H1 (cell line): ENCODE data around the gene CCNA2. TPM values are rescaled to one million over a fixed set of nuclear protein-coding genes. Genes with fewer than 3 reads are reported as not detected.

Experiments used
- CTCF ChIA-PET: fragments of 300-600 bp; sonication (Branson Sonifier 250); formaldehyde crosslinking; loops from one replicate; lab custom pipeline; 2021; ENCODE audit not compliant: partially characterized antibody; lab: Charles Lee
- POLR2A ChIA-PET: fragments of 300-600 bp; sonication (Branson Sonifier 250); formaldehyde crosslinking; loops from one replicate; lab custom pipeline; 2021; ENCODE audit warnings: inconsistent platforms; ENCODE audit not compliant: partially characterized antibody; lab: Charles Lee
- DNase-seq, 2 experiments: peaks; one replicate each; pipeline versions ENCODE4 v3.0.0 to v3.0.0-alpha.2; 2010 to 2022; ENCODE audit warnings: low spot score in 2 of 2, low read depth in 1 of 2, mixed read lengths in 1 of 2
- FAIRE-seq: peaks from 2 replicates; lab custom pipeline; 2011; peaks lifted over from hg19 to GRCh38; lab: Jason Lieb, UNC
- H2AFZ ChIP-seq: 2 replicates; pipeline ENCODE4 v1.8.1; 2012; ENCODE audit warnings: low read length, inconsistent platforms
- H2AK5ac ChIP-seq: 2 replicates; pipeline ENCODE4 v1.6.1; 2013; ENCODE audit warnings: low read depth, low read length
- H2BK120ac ChIP-seq: replicated peaks from 2 replicates; pipeline ENCODE3; 2013; ENCODE audit warnings: low read depth, low read length, inconsistent platforms
- H2BK12ac ChIP-seq: 2 replicates; pipeline ENCODE4 v1.6.1; 2013; ENCODE audit warnings: low read depth, low read length
- H2BK15ac ChIP-seq: 2 replicates; pipeline ENCODE4 v1.6.1; 2013; ENCODE audit warnings: low read length
- H2BK20ac ChIP-seq: 2 replicates; pipeline ENCODE4 v1.6.1; 2013; ENCODE audit warnings: low read length
- H2BK5ac ChIP-seq: 2 replicates; pipeline ENCODE4 v1.6.1; 2013; ENCODE audit warnings: low read depth, low read length
- H3K14ac ChIP-seq: 2 replicates; pipeline ENCODE4 v1.6.1; 2013; ENCODE audit warnings: inconsistent platforms; ENCODE audit not compliant: insufficient read length
- H3K18ac ChIP-seq: 2 replicates; pipeline ENCODE4 v1.6.1; 2013; ENCODE audit warnings: low read length; ENCODE audit errors: extremely low read depth
- H3K23ac ChIP-seq: 2 replicates; pipeline ENCODE4 v1.6.1; 2013; ENCODE audit warnings: inconsistent platforms; ENCODE audit not compliant: insufficient read length
- H3K23me2 ChIP-seq: 2 replicates; pipeline ENCODE4 v1.6.1; 2013; ENCODE audit warnings: low read depth, low read length
- H3K27ac ChIP-seq: 2 replicates; pipeline ENCODE4 v1.6.1; 2011; ENCODE audit warnings: low read depth, low read length, inconsistent platforms
- H3K27me3 ChIP-seq, 4 experiments: replicated peaks in 1 of 4; 1 replicate in 1 of 4; 2 replicates in 3 of 4; pipeline versions ENCODE4 v1.6.1 to v1.8.1; 2011 to 2013; ENCODE audit warnings: low read length in 3 of 4, mild to moderate bottlenecking in 3 of 4, inconsistent platforms in 2 of 4, mixed read lengths in 2 of 4, moderate library complexity in 1 of 4; ENCODE audit not compliant: control insufficient read depth in 3 of 4, insufficient read depth in 3 of 4; ENCODE audit errors: extremely low read depth in 1 of 4
- H3K36me3 ChIP-seq, 4 experiments: 2 replicates each; pipeline versions ENCODE4 v1.6.1 to v1.8.1; 2011 to 2013; ENCODE audit warnings: mild to moderate bottlenecking in 4 of 4, low read length in 3 of 4, moderate library complexity in 2 of 4, control low read depth in 1 of 4, inconsistent platforms in 1 of 4; ENCODE audit not compliant: insufficient read depth in 4 of 4, control insufficient read depth in 2 of 4
- H3K4ac ChIP-seq: replicated peaks from 2 replicates; pipeline ENCODE3; 2013; ENCODE audit warnings: low read length, low read depth, mixed read lengths, inconsistent platforms; ENCODE audit not compliant: insufficient read length
- H3K4me1 ChIP-seq, 4 experiments: replicated peaks in 1 of 4; 1 replicate in 1 of 4; 2 replicates in 3 of 4; pipeline versions ENCODE4 v1.6.1 to v1.8.1; 2011 to 2013; ENCODE audit warnings: low read length in 3 of 4, inconsistent platforms in 2 of 4, mixed read lengths in 1 of 4; ENCODE audit not compliant: insufficient read depth in 4 of 4, control insufficient read depth in 3 of 4
- H3K4me2 ChIP-seq, 2 experiments: 2 replicates each; pipeline versions ENCODE4 v1.6.1 to v1.8.1; 2011 to 2013; ENCODE audit warnings: low read depth in 2 of 2, low read length in 2 of 2, control low read depth in 1 of 2, inconsistent platforms in 1 of 2, mild to moderate bottlenecking in 1 of 2; ENCODE audit not compliant: insufficient read depth in 1 of 2
- H3K4me3 ChIP-seq, 4 experiments: fragments of 200-600, 300-600 bp in 1 of 4; sonication (generic), shearing (Covaris generic), sonication (Bioruptor Twin) in 1 of 4; 2 replicates each; pipeline versions ENCODE4 v1.5.1 to v1.8.1; 2011 to 2016; ENCODE audit warnings: low read length in 4 of 4, low read depth in 3 of 4, control low read depth in 2 of 4, inconsistent platforms in 2 of 4, mild to moderate bottlenecking in 2 of 4, mixed read lengths in 1 of 4, moderate library complexity in 1 of 4; ENCODE audit not compliant: insufficient read depth in 2 of 4; ENCODE audit errors: extremely low read depth in 1 of 4
- H3K56ac ChIP-seq: replicated peaks from 2 replicates; pipeline ENCODE3; 2013; ENCODE audit warnings: low read depth, mild to moderate bottlenecking, mixed read lengths, low read length, inconsistent platforms; ENCODE audit not compliant: insufficient read length
- H3K79me1 ChIP-seq: 2 replicates; pipeline ENCODE4 v1.6.1; 2013; ENCODE audit warnings: low read depth, low read length, control low read depth
- H3K79me2 ChIP-seq, 2 experiments: 2 replicates each; pipeline versions ENCODE4 v1.6.1 to v1.8.1; 2012 to 2013; ENCODE audit warnings: low read length in 2 of 2, mild to moderate bottlenecking in 2 of 2, inconsistent platforms in 1 of 2; ENCODE audit not compliant: insufficient read depth in 2 of 2, control insufficient read depth in 1 of 2
- H3K9ac ChIP-seq, 4 experiments: replicated peaks in 1 of 4; 1 replicate in 1 of 4; 2 replicates in 3 of 4; pipeline versions ENCODE4 v1.6.1 to v1.8.1; 2011 to 2013; ENCODE audit warnings: low read depth in 3 of 4, low read length in 3 of 4, control low read depth in 2 of 4, mild to moderate bottlenecking in 2 of 4, moderate library complexity in 2 of 4, inconsistent platforms in 1 of 4; ENCODE audit errors: extremely low read depth in 1 of 4
- H3K9me3 ChIP-seq, 2 experiments: 2 replicates each; pipeline versions ENCODE4 v1.6.1 to v1.8.1; 2012 to 2013; ENCODE audit warnings: mild to moderate bottlenecking in 2 of 2, moderate library complexity in 2 of 2, control low read depth in 1 of 2, inconsistent platforms in 1 of 2, low read depth in 1 of 2, low read length in 1 of 2, mixed read lengths in 1 of 2; ENCODE audit not compliant: insufficient read depth in 2 of 2
- H4K20me1 ChIP-seq, 2 experiments: replicated peaks in 1 of 2; 2 replicates each; pipeline versions ENCODE3 to v1.8.1; 2011 to 2013; ENCODE audit warnings: inconsistent platforms in 2 of 2, low read length in 2 of 2, mild to moderate bottlenecking in 1 of 2; ENCODE audit not compliant: insufficient read depth in 2 of 2, control insufficient read depth in 1 of 2
- H4K5ac ChIP-seq: 2 replicates; pipeline ENCODE4 v1.6.1; 2013; ENCODE audit warnings: low read length, low read depth, mixed read lengths, inconsistent platforms; ENCODE audit not compliant: insufficient read length
- H4K8ac ChIP-seq: 2 replicates; pipeline ENCODE4 v1.8.0; 2013; ENCODE audit warnings: mild to moderate bottlenecking, moderate library complexity, low read length, inconsistent platforms; ENCODE audit not compliant: insufficient read depth; ENCODE audit errors: extremely low read depth
- H4K91ac ChIP-seq: replicated peaks from 2 replicates; pipeline ENCODE3; 2013; ENCODE audit warnings: low read length, mixed read lengths, inconsistent platforms; ENCODE audit not compliant: insufficient read length
- CEBPB ChIP-seq: IDR thresholded peaks from 2 replicates; pipeline ENCODE4 v1.6.1; 2012; ENCODE audit warnings: low read depth, low read length
- CHD2 ChIP-seq: IDR thresholded peaks from 2 replicates; pipeline ENCODE4 v1.6.1; 2012; ENCODE audit warnings: low read length, improper control_type of control experiment
- CTCF ChIP-seq, 3 experiments: IDR thresholded peaks; 1 replicate in 2 of 3; 2 replicates in 1 of 3; pipeline versions ENCODE4 v1.5.1 to v1.6.1; 2011; ENCODE audit warnings: low read length in 3 of 3, mild to moderate bottlenecking in 3 of 3, inconsistent platforms in 2 of 3, low read depth in 1 of 3, moderate library complexity in 1 of 3; ENCODE audit not compliant: insufficient read depth in 1 of 3; ENCODE audit errors: control extremely low read depth in 1 of 3
- E2F6 ChIP-seq: IDR thresholded peaks from 2 replicates; pipeline ENCODE4 v1.6.1; 2012; ENCODE audit warnings: inconsistent platforms
- JUN ChIP-seq: IDR thresholded peaks from 2 replicates; pipeline ENCODE4 v1.6.1; 2011; ENCODE audit warnings: low read depth, mild to moderate bottlenecking, improper control_type of control experiment, low read length
- JUND ChIP-seq: IDR thresholded peaks from 2 replicates; pipeline ENCODE4 v1.6.1; 2011; ENCODE audit warnings: mild to moderate bottlenecking, improper control_type of control experiment, low read length
- MAX ChIP-seq: IDR thresholded peaks from 2 replicates; pipeline ENCODE4 v1.6.1; 2012; ENCODE audit warnings: inconsistent platforms
- POU5F1 ChIP-seq: IDR thresholded peaks from 2 replicates; pipeline ENCODE4 v1.6.1; 2011; ENCODE audit warnings: low read depth, mild to moderate bottlenecking, low read length, moderate library complexity
- SP1 ChIP-seq: IDR thresholded peaks from 2 replicates; pipeline ENCODE4 v1.6.1; 2011; ENCODE audit warnings: low read depth, low read length
- USF2 ChIP-seq: IDR thresholded peaks from 2 replicates; pipeline ENCODE4 v1.6.1; 2011; ENCODE audit warnings: low read length, improper control_type of control experiment
- WGBS, 2 experiments: shearing (Covaris generic) in 1 of 2; methylation state at CpG; one replicate each; pipeline versions ENCODE4 v1.1.6 to v1.1.7; 2013 to 2015; ENCODE audit warnings: low lambda C conversion rate in 2 of 2, mixed read lengths in 2 of 2, inconsistent platforms in 1 of 2, low coverage in 1 of 2, missing lambda C conversion rate in 1 of 2; ENCODE audit not compliant: insufficient replicate concordance in 2 of 2, insufficient coverage in 1 of 2, insufficient read length in 1 of 2; ENCODE audit errors: extremely low coverage in 1 of 2, missing lambda C conversion rate in 1 of 2; 5-methylcytosine and 5-hydroxymethylcytosine counted together
- polyA plus RNA-seq, 7 experiments: library from polyadenylated mRNA; depleted of rRNA in 3 of 7; stranded (reverse) in 5 of 7; unstranded in 2 of 7; fragments of >200 nt in 5 of 7; fragments of 200-250 nt in 2 of 7; gene quantifications; 1 replicate in 5 of 7; 2 replicates in 1 of 7; 4 replicates in 1 of 7; pipeline versions ENCODE4 v1.2.1 to v1.2.3, GENCODE V29; 2011 to 2013; ENCODE audit warnings: missing spikeins in 2 of 7, mixed read lengths in 2 of 7
- total RNA-seq: library from RNA; stranded (reverse); fragmentation: NEBNext Ultra II Directional; extraction: Animal tissue kit (Norgen Biotek cat#: 25700); gene quantifications from 2 replicates; pipeline ENCODE4 v1.2.1, GENCODE V29; 2021

The CCNA2 gene
- total and polyA plus RNA-seq, 2 of the 8 experiments (the other 6 are each of a cell fraction or from before 2014, with no cell fraction given), result 42.1 to 98.6 TPM

- no peak overlapping the region for H4K5ac ChIP-seq
- no peak overlapping the region for H3K23ac ChIP-seq
- FAIRE-seq, result no peak
- POLR2A ChIA-PET, result interaction anchor here (1.2 kb wide), 1 partner anchor 19 kb away, joined by 3 read pairs; the partner anchor contains the start of gene CCNA2
- no peaks in the 10 kb centered on the region for H3K79me1 ChIP-seq
- H3K4ac ChIP-seq, result no peak overlapping the region
- no peak overlapping the region for H3K4me3 ChIP-seq
- H3K36me3 ChIP-seq, result peaks cover 0 to 11% (median 2%) of the 10 kb centered on the region in 4 experiments; a peak in 2 of 8 replicates
- CTCF ChIA-PET, result no interaction called here
- H3K4me1 ChIP-seq, result no peaks in the 10 kb centered on the region
- H3K4me2 ChIP-seq, result no peak overlapping the region
- H3K27ac ChIP-seq, result no peak overlapping the region
- no peak overlapping the region for H4K91ac ChIP-seq
- no peaks in the 10 kb centered on the region; the same call in 1 of the 2 replicates for H3K23me2 ChIP-seq
- no peak overlapping the region for H3K9ac ChIP-seq
- H3K27me3 ChIP-seq, result no peaks in the 10 kb centered on the region
- H3K56ac ChIP-seq, result no peak overlapping the region
- H2BK5ac ChIP-seq, result no peak overlapping the region
- no peak overlapping the region for H2AK5ac ChIP-seq
- no peak overlapping the region for H2BK20ac ChIP-seq
- no peak overlapping the region for H3K18ac ChIP-seq
- no peak overlapping the region for H2AFZ ChIP-seq
- H4K8ac ChIP-seq, result no peak overlapping the region
- no peaks in the 10 kb centered on the region for H3K79me2 ChIP-seq
- H4K20me1 ChIP-seq, result no peaks in the 10 kb centered on the region
- no peak overlapping the region for H2BK12ac ChIP-seq
- no peak for DNase-seq
- no peak overlapping the region for H2BK120ac ChIP-seq
- no peaks in the 10 kb centered on the region for H3K9me3 ChIP-seq
- H2BK15ac ChIP-seq, result no peak overlapping the region
- whole genome bisulfite sequencing, 2 experiments, result 86% methylated on average over 4 of the region's 4 CpGs; no CpG with 5 or more reads in 1 of the 2 experiments
- H3K14ac ChIP-seq, result no peak overlapping the region
- TF ChIP-seq CTCF (IDR thresholded peaks at IDR 0.05; ENCODE audit: control extremely low read depth in 1 of 3, insufficient read depth in 1 of 3, low read depth in 1 of 3, low read length in 3 of 3), result no peak
- no peak for TF ChIP-seq CHD2
- TF ChIP-seq POU5F1, result no peak
- no peak for TF ChIP-seq MAX
- TF ChIP-seq JUN, result no peak
- no peak for TF ChIP-seq USF2
- TF ChIP-seq SP1, result no peak
- no peak for TF ChIP-seq E2F6
- TF ChIP-seq CEBPB, result no peak
- TF ChIP-seq JUND, result no peak
Measured at GRCh38 chr4:121842862-121843261, 19.2 kb upstream of the CCNA2 start.
